KOPT-K1 (cell line): Measurements from ENCODE around the gene WFDC6.
"Not testable (repeated sequence)": the region's sequence is repeated elsewhere in the genome, so short reads cannot be mapped to it uniquely, and the experiment has no call there.

Experiments
- H3K27ac ChIP-seq: fragments of 200-600 bp; sonication (generic); 2 replicates; pipeline ENCODE4 v1.5.1; 2016; ENCODE audit warnings: antibody characterized with exemption, mild to moderate bottlenecking, low read depth, low read length; ENCODE audit not compliant: poor library complexity, severe bottlenecking
- H3K36me3 ChIP-seq: fragments of 200-600 bp; sonication (generic); 2 replicates; pipeline ENCODE4 v1.5.1; 2017; ENCODE audit warnings: antibody characterized with exemption, mild to moderate bottlenecking, low read length, moderate library complexity; ENCODE audit not compliant: insufficient read depth
- H3K9me3 ChIP-seq: fragments of 200-600 bp; sonication (generic); 2 replicates; pipeline ENCODE4 v1.5.1; 2017; ENCODE audit warnings: antibody characterized with exemption, low read length, mild to moderate bottlenecking; ENCODE audit not compliant: insufficient read depth, poor library complexity, severe bottlenecking

The WFDC6 gene

GRCh38 chr20:45539382-45539781 lies at the start of gene WFDC6:
WFDC6 (minus strand) TSS chr20:45539482; CDS start chr20:45539407, 75 bp downstream.
- H3K36me3 ChIP-seq: no peaks in the 10 kb centered on the region
- no peaks in the 10 kb centered on the region for H3K9me3 ChIP-seq
- H3K27ac ChIP-seq: no peak within 1 kb of the TSS

GRCh38 chr20:45588800-45589199 lies 49.5 kb upstream of the WFDC6 start:
- Histone ChIP-seq H3K9me3 (no peaks in the 10 kb centered on the region), H3K27ac (no peak overlapping the region), H3K36me3 (no peaks in the 10 kb centered on the region)

GRCh38 chr20:45585986-45586385 lies 46.7 kb upstream of the WFDC6 start:
- H3K27ac ChIP-seq, H3K36me3 ChIP-seq, H3K9me3 ChIP-seq: not testable (repeated sequence)

- H3K9me3 ChIP-seq, H3K27ac ChIP-seq, H3K36me3 ChIP-seq: not testable (repeated sequence)
Measured at GRCh38 chr20:45584294-45584693, 45.0 kb upstream of the WFDC6 start.

- no peaks in the 10 kb centered on the region for H3K36me3 ChIP-seq
- no peak overlapping the region for H3K27ac ChIP-seq
- no peaks in the 10 kb centered on the region for H3K9me3 ChIP-seq
Measured at GRCh38 chr20:45583502-45583901, 44.2 kb upstream of the WFDC6 start.

GRCh38 chr20:45581702-45582101 lies 42.4 kb upstream of the WFDC6 start:
- no peak overlapping the region for H3K27ac ChIP-seq
- H3K9me3 ChIP-seq: no peaks in the 10 kb centered on the region
- H3K36me3 ChIP-seq: no peaks in the 10 kb centered on the region

GRCh38 chr20:45579184-45579583 lies 39.9 kb upstream of the WFDC6 start, which contains the start of gene WFDC8:
WFDC8 (minus strand) TSS chr20:45579284; CDS start chr20:45579247, 37 bp downstream.
- no peaks in the 10 kb centered on the region for H3K36me3 ChIP-seq
- no peak within 1 kb of the TSS for H3K27ac ChIP-seq
- no peaks in the 10 kb centered on the region for H3K9me3 ChIP-seq

- Histone ChIP-seq H3K9me3 (no peaks in the 10 kb centered on the region), H3K36me3 (no peaks in the 10 kb centered on the region), H3K27ac (no peak overlapping the region)
Measured at GRCh38 chr20:45578231-45578630, 38.9 kb upstream of the WFDC6 start.

- Histone ChIP-seq H3K27ac (no peak overlapping the region), H3K36me3 (no peaks in the 10 kb centered on the region), H3K9me3 (no peaks in the 10 kb centered on the region)
Measured at GRCh38 chr20:45576995-45577394, 37.7 kb upstream of the WFDC6 start.

- Histone ChIP-seq H3K27ac (no peak overlapping the region), H3K9me3 (no peaks in the 10 kb centered on the region), H3K36me3 (no peaks in the 10 kb centered on the region)
Measured at GRCh38 chr20:45575931-45576330, 36.6 kb upstream of the WFDC6 start.

GRCh38 chr20:45569650-45570049 lies 30.4 kb upstream of the WFDC6 start:
- not testable (repeated sequence) for H3K9me3 ChIP-seq, H3K27ac ChIP-seq, H3K36me3 ChIP-seq

GRCh38 chr20:45564760-45565276 lies 25.5 kb upstream of the WFDC6 start:
- Histone ChIP-seq H3K27ac (no peak overlapping the region), H3K9me3 (peaks cover 4% of the 10 kb centered on the region), H3K36me3 (no peaks in the 10 kb centered on the region)

GRCh38 chr20:45555198-45555597 lies 15.9 kb upstream of the WFDC6 start:
- Histone ChIP-seq H3K9me3 (no peaks in the 10 kb centered on the region), H3K27ac (no peak overlapping the region), H3K36me3 (no peaks in the 10 kb centered on the region)

- Histone ChIP-seq H3K9me3 (no peaks in the 10 kb centered on the region), H3K36me3 (no peaks in the 10 kb centered on the region), H3K27ac (no peak overlapping the region)
Measured at GRCh38 chr20:45552456-45552855, 13.2 kb upstream of the WFDC6 start.

GRCh38 chr20:45550765-45551164 lies 11.5 kb upstream of the WFDC6 start:
- no peak overlapping the region for H3K27ac ChIP-seq
- no peaks in the 10 kb centered on the region for H3K9me3 ChIP-seq
- no peaks in the 10 kb centered on the region for H3K36me3 ChIP-seq

- Histone ChIP-seq H3K27ac (no peak overlapping the region), H3K9me3 (no peaks in the 10 kb centered on the region), H3K36me3 (no peaks in the 10 kb centered on the region)
Measured at GRCh38 chr20:45548410-45548809, 9.1 kb upstream of the WFDC6 start.
